ENCODE measurements around the gene GOLT1A.

GRCh38 chr1:204203206-204203767 is 10.5 kb downstream of the GOLT1A start:
- TF ChIP-seq CTCF (IDR thresholded peaks at IDR 0.05) (no peak), POLR2AphosphoS5 (IDR thresholded peaks at IDR 0.05; ENCODE audit: low read depth, low read length) (no peak), SIN3A (IDR thresholded peaks at IDR 0.05; ENCODE audit: borderline replicate concordance, insufficient read depth, low read depth, low read length) (no peak)
